AG04450 (cell line): Measurements from ENCODE around the gene HK1. TPM values are rescaled to one million over a fixed set of nuclear protein-coding genes. Genes with fewer than 3 reads are reported as not detected.

ENCODE experiments used
- CTCF ChIA-PET: fragments of 300-600, 350-600 bp; formaldehyde crosslinking; extraction: SDS; loops from one replicate; lab custom pipeline; 2022; ENCODE audit warnings: antibody characterized with exemption, inconsistent platforms; lab: Charles Lee
- POLR2A ChIA-PET: fragments of 350-600 bp; formaldehyde crosslinking; extraction: SDS; loops from one replicate; lab custom pipeline; 2021; ENCODE audit warnings: antibody characterized with exemption, inconsistent platforms; lab: Yijun Ruan, JAX
- DNase-seq: peaks from one replicate; pipeline ENCODE4 v3.0.0-alpha.2; 2011; ENCODE audit warnings: low read depth, low spot score
- H3K27ac ChIP-seq: one replicate; pipeline ENCODE4 v1.5.1; 2012; ENCODE audit warnings: low read depth, low read length, control low read depth
- H3K27me3 ChIP-seq: one replicate; pipeline ENCODE4 v1.6.0; 2012; ENCODE audit warnings: low read length; ENCODE audit not compliant: control insufficient read depth, insufficient read depth
- H3K4me3 ChIP-seq: 2 replicates; pipeline ENCODE4 v1.5.1; 2011; ENCODE audit warnings: mild to moderate bottlenecking, low read depth, low read length, control low read depth
- H3K9me3 ChIP-seq: 2 replicates; pipeline ENCODE4 v1.5.1; 2012; ENCODE audit warnings: low read length; ENCODE audit not compliant: control insufficient read depth, insufficient read depth
- polyA plus RNA-seq: library from polyadenylated mRNA; depleted of rRNA; stranded (reverse); fragments of >200 nt; gene quantifications from 2 replicates; pipeline ENCODE4 v1.2.3, GENCODE V29; 2011
- TF ChIP-seq, protein P1 (sequence below): IDR thresholded peaks from 2 replicates; pipeline ENCODE4 v1.5.1; 2011; ENCODE audit warnings: low read depth, low read length, control low read depth, inconsistent platforms

The HK1 gene
- polyA plus RNA-seq, 1 experiment, result 31.9 TPM

- Histone ChIP-seq H3K9me3 (no peaks in the 10 kb centered on the region), H3K4me3 (no peak overlapping the region), H3K27ac (no peak overlapping the region), H3K27me3 (no peaks in the 10 kb centered on the region)
- POLR2A ChIA-PET, result no interaction called here
- CTCF ChIA-PET, result no interaction called here
- no peak for DNase-seq
- TF ChIP-seq, protein P1, sequence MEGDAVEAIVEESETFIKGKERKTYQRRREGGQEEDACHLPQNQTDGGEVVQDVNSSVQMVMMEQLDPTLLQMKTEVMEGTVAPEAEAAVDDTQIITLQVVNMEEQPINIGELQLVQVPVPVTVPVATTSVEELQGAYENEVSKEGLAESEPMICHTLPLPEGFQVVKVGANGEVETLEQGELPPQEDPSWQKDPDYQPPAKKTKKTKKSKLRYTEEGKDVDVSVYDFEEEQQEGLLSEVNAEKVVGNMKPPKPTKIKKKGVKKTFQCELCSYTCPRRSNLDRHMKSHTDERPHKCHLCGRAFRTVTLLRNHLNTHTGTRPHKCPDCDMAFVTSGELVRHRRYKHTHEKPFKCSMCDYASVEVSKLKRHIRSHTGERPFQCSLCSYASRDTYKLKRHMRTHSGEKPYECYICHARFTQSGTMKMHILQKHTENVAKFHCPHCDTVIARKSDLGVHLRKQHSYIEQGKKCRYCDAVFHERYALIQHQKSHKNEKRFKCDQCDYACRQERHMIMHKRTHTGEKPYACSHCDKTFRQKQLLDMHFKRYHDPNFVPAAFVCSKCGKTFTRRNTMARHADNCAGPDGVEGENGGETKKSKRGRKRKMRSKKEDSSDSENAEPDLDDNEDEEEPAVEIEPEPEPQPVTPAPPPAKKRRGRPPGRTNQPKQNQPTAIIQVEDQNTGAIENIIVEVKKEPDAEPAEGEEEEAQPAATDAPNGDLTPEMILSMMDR, result no peak
These were observed 81.3 kb downstream of the HK1 start for GRCh38 chr10:69359594-69359993.

- Histone ChIP-seq H3K27ac (no peak overlapping the region), H3K4me3 (no peak overlapping the region), H3K9me3 (no peaks in the 10 kb centered on the region), H3K27me3 (no peaks in the 10 kb centered on the region)
- TF ChIP-seq, protein P1, result no peak
- DNase-seq, result peak; percentile 72
- ChIA-PET POLR2A (interaction anchor here (0.5 kb wide), 1 partner anchor 14 kb away, joined by 4 read pairs; no protein-coding TSS in a partner anchor), CTCF (no interaction called here)
These were observed 82.4 kb downstream of the HK1 start for GRCh38 chr10:69360485-69361302.

- POLR2A ChIA-PET, result no interaction called here
- TF ChIP-seq, protein P1, result no peak
These were observed 83.0 kb downstream of the HK1 start for GRCh38 chr10:69361303-69361614.

DNA sequence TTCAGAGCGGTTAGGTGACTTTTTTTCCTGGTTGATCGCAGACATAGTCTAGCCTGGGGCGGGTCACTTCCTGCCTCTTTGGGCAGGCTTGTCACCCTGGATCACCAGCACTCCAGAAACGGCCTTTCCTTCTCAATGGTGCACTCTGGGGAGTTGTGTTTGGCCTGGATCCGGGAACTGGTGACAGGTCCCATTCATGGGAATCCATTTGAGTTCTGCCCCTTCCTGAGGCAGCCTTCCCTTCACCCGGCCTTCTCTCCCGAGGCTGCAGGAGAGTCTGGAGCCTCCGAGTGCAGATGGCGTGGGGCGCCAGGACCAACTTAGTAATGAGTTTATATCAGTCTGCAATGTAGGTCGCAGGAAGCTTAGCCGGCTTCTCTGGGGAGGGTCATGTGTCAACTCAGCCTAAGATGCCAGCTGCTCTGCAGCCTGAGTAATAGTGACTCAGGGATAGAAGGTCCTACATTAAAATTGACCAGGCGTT is 84.2 kb downstream of the HK1 start:
- Histone ChIP-seq H3K4me3 (no peak overlapping the region), H3K9me3 (no peaks in the 10 kb centered on the region), H3K27me3 (no peaks in the 10 kb centered on the region), H3K27ac (peak overlapping the region; percentile 57)
- TF ChIP-seq, protein P1, result no peak
- ChIA-PET CTCF (no interaction called here), POLR2A (interaction anchor here (0.6 kb wide), 1 partner anchor 56 kb away, joined by 3 read pairs; no protein-coding TSS in a partner anchor)
- DNase-seq, result peak; percentile 45

More at GRCh38 chr10:69361303-69361614, 83.0 kb downstream of the HK1 start:
- Histone ChIP-seq H3K27me3 (no peaks in the 10 kb centered on the region), H3K27ac (no peak overlapping the region), H3K9me3 (no peaks in the 10 kb centered on the region), H3K4me3 (no peak overlapping the region)
- DNase-seq, result no peak
- CTCF ChIA-PET, result no interaction called here

GRCh38 chr10:69363666-69364065 is 85.4 kb downstream of the HK1 start:
- DNase-seq, result no peak
- CTCF ChIA-PET, result interaction anchor here (1.2 kb wide), 1 partner anchor 20 kb away, joined by 3 read pairs; no protein-coding TSS in a partner anchor
- no peaks in the 10 kb centered on the region for H3K9me3 ChIP-seq
- H3K4me3 ChIP-seq, result no peak overlapping the region
- POLR2A ChIA-PET, result interaction anchor here (0.6 to 0.7 kb wide), 2 partner anchors 18 to 37 kb away, joined by 3 to 9 read pairs; no protein-coding TSS in a partner anchor
- TF ChIP-seq, protein P1, result no peak
- no peaks in the 10 kb centered on the region for H3K27me3 ChIP-seq
- no peak overlapping the region for H3K27ac ChIP-seq
